Hematopoietic multipotent progenitor cell treated with erythropoietin and hydrocortisone succinate and interleukin-3 and kit ligand, for 17 days (in vitro differentiated cells): ENCODE data around the gene OXLD1.

ENCODE experiments used
- DNase-seq: peaks from one replicate; pipeline ENCODE4 v3.0.0-alpha.2; 2015; ENCODE audit warnings: low spot score

Gene OXLD1

GRCh38 chr17:81616877-81617276, 49.5 kb downstream of the OXLD1 start:
- no peak for DNase-seq

GRCh38 chr17:81615401-81615930, 50.9 kb downstream of the OXLD1 start:
- no peak for DNase-seq
